A375 (cell line): ENCODE results near the gene APLN. TPM values are rescaled to one million over a fixed set of nuclear protein-coding genes. Genes with fewer than 3 reads are reported as not detected.

Source experiments
- total RNA-seq: library from RNA; depleted of rRNA; stranded (reverse); fragments of >200 nt; shearing (Covaris generic); gene quantifications from 2 replicates; pipeline ENCODE4 v1.2.3, GENCODE V29; 2014; rRNA removed

APLN gene, protein sequence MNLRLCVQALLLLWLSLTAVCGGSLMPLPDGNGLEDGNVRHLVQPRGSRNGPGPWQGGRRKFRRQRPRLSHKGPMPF
- total RNA-seq: 0.19 and 0.72 TPM in 2 replicates

DNA sequence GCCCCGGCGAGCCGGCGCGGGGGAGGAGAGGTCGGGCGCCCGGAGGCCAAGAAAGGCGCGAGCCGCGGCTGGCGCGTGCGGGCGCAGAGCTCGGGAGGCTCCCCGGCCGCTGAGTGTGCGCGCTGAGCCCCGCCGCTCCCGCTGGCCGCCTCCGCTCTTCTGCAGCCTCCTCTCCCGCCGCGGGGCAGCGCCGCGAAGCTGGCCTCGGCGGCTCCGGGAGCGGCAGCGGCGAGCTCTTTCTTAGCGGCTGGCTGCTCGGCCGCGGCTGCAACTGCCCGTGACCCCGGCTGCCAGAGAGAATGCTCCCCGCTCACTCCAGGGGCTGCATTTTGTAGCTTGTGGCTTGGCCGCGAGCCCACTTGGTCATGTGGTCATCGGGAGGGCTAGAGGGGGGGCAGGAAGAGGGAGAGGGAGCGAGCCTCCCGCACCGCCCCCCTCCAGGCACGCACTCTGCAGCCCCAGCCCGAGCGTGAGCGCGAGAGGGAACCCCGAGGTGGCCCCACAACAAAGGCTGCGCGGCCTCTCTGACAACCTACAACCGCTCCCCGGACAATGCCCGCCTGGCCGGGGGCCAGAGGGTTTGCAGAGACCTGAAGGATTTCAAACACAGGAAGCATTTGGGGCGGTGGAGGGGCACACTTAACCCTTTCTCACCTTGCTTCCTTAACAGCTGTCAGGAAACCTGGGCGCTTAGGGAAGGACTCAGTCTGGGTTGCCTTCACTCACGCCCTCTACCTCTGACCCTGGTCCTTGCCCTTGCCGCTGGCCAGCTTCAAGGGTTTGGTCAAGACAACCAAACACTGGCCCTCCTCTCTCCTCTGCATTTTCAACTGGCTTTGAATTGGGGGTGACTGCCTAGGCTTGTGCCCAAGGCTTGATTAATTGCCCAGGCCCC is at the start of gene APLN:
TSS of gene APLN (minus strand) at position 305 of the 895 bp plus-strand sequence. CDS start 326 bp downstream, outside the sequence.

Other genes starting within 250 kb of the APLN start
- gene SMARCA1, start 131.5 kb downstream of the APLN start, total RNA-seq: 19.3 and 22.7 TPM in 2 replicates
- gene OCRL, start 114.7 kb downstream of the APLN start, total RNA-seq: 10.1 and 11.0 TPM in 2 replicates
- not detected in 2 replicates for gene XPNPEP2, start 84.0 kb upstream of the APLN start, total RNA-seq
- not detected in 2 replicates for gene SASH3, start 125.0 kb upstream of the APLN start, total RNA-seq
- 7.1 and 7.7 TPM in 2 replicates for gene ZDHHC9, start 188.9 kb upstream of the APLN start, total RNA-seq